A673 (cell line): ENCODE measurements around the gene MLPH. TPM values are rescaled to one million over a fixed set of nuclear protein-coding genes. Genes with fewer than 3 reads are reported as not detected.

Experiments used
- BruUV-seq: library from RNA; stranded (reverse); fragments of 400-500 nt; replicated peaks from 2 replicates; lab custom pipeline; 2021; lab: Mats Ljungman, UMichigan
- CTCF ChIA-PET: fragments of 300-600 bp; sonication (Branson Sonifier 250); formaldehyde crosslinking; loops from one replicate; lab custom pipeline; 2022; ENCODE audit warnings: antibody characterized with exemption; lab: Charles Lee
- POLR2A ChIA-PET: fragments of 300-600 bp; sonication (Branson Sonifier 250); formaldehyde crosslinking; loops from one replicate; lab custom pipeline; 2022; ENCODE audit warnings: antibody characterized with exemption; ENCODE audit not compliant: low non-redundant PET; lab: Charles Lee
- DNase-seq: peaks from one replicate; pipeline ENCODE4 v3.0.0-alpha.2; 2015; ENCODE audit warnings: low spot score
- H3K27ac ChIP-seq: fragments of 200-600 bp; sonication (generic); 2 replicates; pipeline ENCODE4 v1.5.1; 2016; ENCODE audit warnings: mixed run types, low read depth, mild to moderate bottlenecking, mixed read lengths, antibody characterized with exemption, low read length; ENCODE audit not compliant: poor library complexity, severe bottlenecking
- H3K27me3 ChIP-seq: fragments of 200-600 bp; sonication (generic); replicated peaks from 2 replicates; pipeline ENCODE4 v1.6.1; 2017; ENCODE audit warnings: mixed run types, low read depth, mild to moderate bottlenecking, mixed read lengths, antibody characterized with exemption, low read length; ENCODE audit not compliant: insufficient read depth, poor library complexity
- H3K36me3 ChIP-seq: fragments of 200-600 bp; sonication (generic); 2 replicates; pipeline ENCODE4 v1.6.1; 2016; ENCODE audit warnings: mixed run types, mild to moderate bottlenecking, mixed read lengths, antibody characterized with exemption, low read length; ENCODE audit not compliant: insufficient read depth, poor library complexity, severe bottlenecking
- H3K4me1 ChIP-seq: fragments of 200-600 bp; sonication (generic); 2 replicates; pipeline ENCODE4 v1.6.1; 2017; ENCODE audit warnings: mixed run types, mild to moderate bottlenecking, mixed read lengths, antibody characterized with exemption, low read length; ENCODE audit not compliant: insufficient read depth, poor library complexity, severe bottlenecking
- H3K4me3 ChIP-seq: fragments of 200-600 bp; sonication (generic); 2 replicates; pipeline ENCODE4 v1.5.1; 2016; ENCODE audit warnings: low read depth, mixed run types, mild to moderate bottlenecking, mixed read lengths, low read length; ENCODE audit not compliant: poor library complexity, severe bottlenecking
- H3K9me3 ChIP-seq: fragments of 200-600 bp; sonication (generic); 2 replicates; pipeline ENCODE4 v1.6.1; 2016; ENCODE audit warnings: mixed run types, low read depth, mild to moderate bottlenecking, mixed read lengths, antibody characterized with exemption, low read length; ENCODE audit not compliant: poor library complexity, severe bottlenecking
- CTCF ChIP-seq: fragments of 300-800, 200-600 bp; sonication (generic); conservative IDR thresholded peaks from 2 replicates; pipeline ENCODE4 v1.5.1; 2017; ENCODE audit warnings: low read depth, mild to moderate bottlenecking, antibody characterized with exemption, low read length, moderate library complexity, mixed read lengths
- EZH2 ChIP-seq: fragments of 200-600 bp; sonication (generic); IDR thresholded peaks from 2 replicates; pipeline ENCODE4 v1.6.1; 2017; ENCODE audit warnings: borderline replicate concordance, low read depth, mild to moderate bottlenecking, mixed read lengths, antibody characterized with exemption, low read length; ENCODE audit not compliant: poor library complexity, severe bottlenecking
- intact Hi-C: fragments of 100-400 bp; cut with micrococcal nuclease; formaldehyde crosslinking; loops from one replicate; pipeline ENCODE4 v1.10.0; 2022; ENCODE audit not compliant: unreplicated experiment
- total RNA-seq: library from RNA; stranded (reverse); gene quantifications from 2 replicates; pipeline ENCODE4 v1.2.3, GENCODE V29; 2021

Gene MLPH
- total RNA-seq, 1 experiment from 2014 or later, result not detected

GRCh38 chr2:237567276-237568029, 80.4 kb downstream of the MLPH start:
- TF ChIP-seq CTCF (no peak), EZH2 (no peak)
- BruUV-seq, result no TSS peak
- peaks cover 13% of the 10 kb centered on the region for H3K27me3 ChIP-seq
- no peak overlapping the region for H3K27ac ChIP-seq
- H3K9me3 ChIP-seq, result no peaks in the 10 kb centered on the region
- H3K4me3 ChIP-seq, result no peak overlapping the region
- no peaks in the 10 kb centered on the region for H3K4me1 ChIP-seq
- DNase-seq, result no peak
- H3K36me3 ChIP-seq, result no peaks in the 10 kb centered on the region
- CTCF ChIA-PET, result interaction anchor here (1.6 kb wide), 1 partner anchor 146 kb away, joined by 3 read pairs; no protein-coding TSS in a partner anchor
- POLR2A ChIA-PET, result no interaction called here
- intact Hi-C loops, result no loop called here

- no peak for TF ChIP-seq CTCF
- no peak for TF ChIP-seq EZH2
- Histone ChIP-seq H3K4me1 (no peaks in the 10 kb centered on the region), H3K4me3 (no peak overlapping the region), H3K27me3 (peaks cover 9% of the 10 kb centered on the region), H3K27ac (no peak overlapping the region), H3K36me3 (no peaks in the 10 kb centered on the region), H3K9me3 (no peaks in the 10 kb centered on the region)
- DNase-seq, result no peak
- CTCF ChIA-PET, result no interaction called here
- intact Hi-C loops, result no loop called here
- POLR2A ChIA-PET, result no interaction called here
- BruUV-seq, result no TSS peak
Measured at GRCh38 chr2:237568121-237568660, 81.1 kb downstream of the MLPH start.

- Histone ChIP-seq H3K4me1 (no peaks in the 10 kb centered on the region), H3K27ac (no peak overlapping the region), H3K9me3 (no peaks in the 10 kb centered on the region), H3K27me3 (peaks cover under 1% of the 10 kb centered on the region), H3K4me3 (no peak overlapping the region), H3K36me3 (no peaks in the 10 kb centered on the region)
- intact Hi-C loops, result no loop called here
- POLR2A ChIA-PET, result no interaction called here
- BruUV-seq, result no TSS peak
- DNase-seq, result no peak
- CTCF ChIA-PET, result no interaction called here
- TF ChIP-seq CTCF, result no peak
- no peak for TF ChIP-seq EZH2
Measured at GRCh38 chr2:237569041-237569440, 82.0 kb downstream of the MLPH start.
